HTR-8/SVneo (cell line): ENCODE measurements around the gene TTLL11.
"Not testable (repeated sequence)": the region's sequence is repeated elsewhere in the genome, so short reads cannot be mapped to it uniquely, and the experiment has no call there.

Source experiments
- DNase-seq: peaks from one replicate; pipeline ENCODE4 v3.0.0; 2011; ENCODE audit warnings: low spot score, mixed read lengths; ENCODE audit not compliant: insufficient read length
- FAIRE-seq: peaks from 2 replicates; lab custom pipeline; 2011; peaks lifted over from hg19 to GRCh38; lab: Jason Lieb, UNC

Gene TTLL11

GRCh38 chr9:121895818-121896544, 197.1 kb downstream of the TTLL11 start:
- FAIRE-seq (no peak), DNase-seq (no peak)

GRCh38 chr9:121895358-121895757, 197.8 kb downstream of the TTLL11 start:
- FAIRE-seq, result peak; percentile 95
- no peak for DNase-seq

GRCh38 chr9:121894380-121894779, 198.7 kb downstream of the TTLL11 start:
- DNase-seq, FAIRE-seq: not testable (repeated sequence)

GRCh38 chr9:121893786-121894185, 199.3 kb downstream of the TTLL11 start:
- DNase-seq (no peak), FAIRE-seq (no peak)

GRCh38 chr9:121892706-121893105, 200.4 kb downstream of the TTLL11 start:
- no peak for FAIRE-seq

GRCh38 chr9:121890746-121891145, 202.4 kb downstream of the TTLL11 start:
- no peak for FAIRE-seq
- DNase-seq, result no peak

More at GRCh38 chr9:121892706-121893105, 200.4 kb downstream of the TTLL11 start:
- no peak for DNase-seq

- no peak for FAIRE-seq
- no peak for DNase-seq
Measured at GRCh38 chr9:121889990-121890563, 203.0 kb downstream of the TTLL11 start.

GRCh38 chr9:121888438-121888775, 204.7 kb downstream of the TTLL11 start:
- DNase-seq (no peak), FAIRE-seq (no peak)

GRCh38 chr9:121887553-121888437, 205.3 kb downstream of the TTLL11 start:
- DNase-seq, result no peak
- FAIRE-seq, result no peak

GRCh38 chr9:121886759-121887485, 206.2 kb downstream of the TTLL11 start:
- no peak for DNase-seq
- FAIRE-seq, result no peak

GRCh38 chr9:121885345-121885901, 207.7 kb downstream of the TTLL11 start:
- DNase-seq (no peak), FAIRE-seq (no peak)

- DNase-seq (no peak), FAIRE-seq (no peak)
Measured at GRCh38 chr9:121884057-121884541, 209.0 kb downstream of the TTLL11 start.

GRCh38 chr9:121883281-121884056, 209.6 kb downstream of the TTLL11 start:
- no peak for FAIRE-seq

GRCh38 chr9:121881920-121882500, 211.1 kb downstream of the TTLL11 start:
- no peak for DNase-seq
- no peak for FAIRE-seq

More at GRCh38 chr9:121883281-121884056, 209.6 kb downstream of the TTLL11 start:
- DNase-seq, result no peak

- no peak for DNase-seq
- FAIRE-seq, result no peak
Measured at GRCh38 chr9:121880343-121880898, 212.7 kb downstream of the TTLL11 start.

- DNase-seq (no peak), FAIRE-seq (no peak)
Measured at GRCh38 chr9:121878271-121878822, 214.8 kb downstream of the TTLL11 start.

- DNase-seq (no peak), FAIRE-seq (no peak)
Measured at GRCh38 chr9:121876658-121877271, 216.3 kb downstream of the TTLL11 start.

- DNase-seq (no peak), FAIRE-seq (no peak)
Measured at GRCh38 chr9:121876255-121876654, 216.9 kb downstream of the TTLL11 start.
